ENCODE measurements around the gene ABCF2. TPM values are rescaled to one million over a fixed set of nuclear protein-coding genes. Genes with fewer than 3 reads are reported as not detected.

ABCF2 gene
- total and polyA plus RNA-seq, 4 donors = 6.3 to 15.6 (median 10.5) TPM

DNA sequence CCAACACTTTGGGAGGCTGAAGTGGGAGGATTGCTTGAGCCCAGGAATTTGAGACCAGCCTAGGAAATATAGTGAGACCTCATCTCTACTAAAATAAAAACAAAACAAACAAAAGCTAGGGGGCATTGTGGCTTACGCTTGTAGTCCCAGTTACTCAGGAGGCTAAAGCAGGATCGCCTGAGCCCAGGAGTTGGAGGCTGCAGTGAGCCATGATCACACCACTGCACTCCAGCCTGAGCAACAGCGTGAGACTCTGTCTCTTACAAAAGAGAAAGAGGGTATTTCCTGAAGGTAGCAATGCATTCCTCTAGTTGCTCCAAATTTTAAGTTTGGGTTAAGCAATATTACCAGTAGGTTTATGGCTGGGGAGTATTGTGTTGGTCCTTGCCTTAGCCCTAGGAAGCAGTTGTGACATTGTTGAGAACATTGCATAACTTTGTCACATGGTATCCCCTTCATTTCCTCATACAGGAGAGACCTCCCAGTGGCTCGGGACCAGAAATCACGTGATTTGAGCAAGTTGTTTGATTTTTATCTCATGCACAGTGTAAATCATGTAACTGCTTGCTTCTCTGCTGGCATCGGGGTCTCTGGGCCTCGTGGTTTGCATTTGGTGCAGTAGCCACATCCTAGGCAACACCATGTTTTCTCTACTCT lies 44.8 kb upstream of the ABCF2 start:
- Histone ChIP-seq H3K27ac (ENCODE audit: low read depth in 1 of 2, low read length in 2 of 2) (no peak overlapping the region), H3K36me3 (ENCODE audit: control insufficient read depth in 4 of 4, insufficient read depth in 3 of 4, low read depth in 1 of 4, low read length in 3 of 4) (no peaks in the 10 kb centered on the region), H3K4me3 (ENCODE audit: low read depth in 1 of 3, low read length in 3 of 3) (no peak overlapping the region), H3K9ac (ENCODE audit: low read depth in 1 of 2, low read length in 2 of 2) (no peak overlapping the region), H3K4me1 (ENCODE audit: control insufficient read depth in 4 of 4, insufficient read depth in 4 of 4, low read length in 3 of 4) (no peaks in the 10 kb centered on the region), H3K9me3 (ENCODE audit: control insufficient read depth in 4 of 4, low read length in 3 of 4) (no peaks in the 10 kb centered on the region), H3K27me3 (ENCODE audit: control insufficient read depth in 4 of 4, insufficient read depth in 4 of 4, low read length in 3 of 4) (no peaks in the 10 kb centered on the region)
- peak; percentile 46 for TF ChIP-seq SP1 (IDR thresholded peaks at IDR 0.05)
- TF ChIP-seq TAF1 (conservative IDR thresholded peaks at IDR 0.05) = no peak
- peak in 1 of 2 donors; percentile 50 for TF ChIP-seq GABPA (IDR thresholded peaks at IDR 0.05 in 1 of 2, conservative IDR thresholded peaks at IDR 0.05 in 1 of 2)
- TF ChIP-seq REST (IDR thresholded peaks at IDR 0.05) = no peak
- TF ChIP-seq, protein P1, sequence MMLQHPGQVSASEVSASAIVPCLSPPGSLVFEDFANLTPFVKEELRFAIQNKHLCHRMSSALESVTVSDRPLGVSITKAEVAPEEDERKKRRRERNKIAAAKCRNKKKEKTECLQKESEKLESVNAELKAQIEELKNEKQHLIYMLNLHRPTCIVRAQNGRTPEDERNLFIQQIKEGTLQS (IDR thresholded peaks at IDR 0.05) = no peak
- peak in 1 of 2 donors; percentile 69 for TF ChIP-seq RXRA (IDR thresholded peaks at IDR 0.05)
- peak; percentile 56 for TF ChIP-seq YY1 (IDR thresholded peaks at IDR 0.05)
- TF ChIP-seq FOXA1 (IDR thresholded peaks at IDR 0.05) = peak; percentile 23
- peak in 1 of 2 donors; percentile 56 for TF ChIP-seq HNF4A (conservative IDR thresholded peaks at IDR 0.05)
- no peak for DNase-seq (ENCODE audit: low spot score)
- WGBS = 55% methylated on average over 7 of the region's 7 CpGs

GRCh38 chr7:151269511-151269910 lies 42.5 kb upstream of the ABCF2 start:
- Histone ChIP-seq H3K27ac (ENCODE audit: low read depth in 1 of 2, low read length in 2 of 2) (no peak overlapping the region), H3K9me3 (ENCODE audit: control insufficient read depth in 4 of 4, low read length in 3 of 4) (no peaks in the 10 kb centered on the region), H3K36me3 (ENCODE audit: control insufficient read depth in 4 of 4, insufficient read depth in 3 of 4, low read depth in 1 of 4, low read length in 3 of 4) (no peaks in the 10 kb centered on the region), H3K4me3 (ENCODE audit: low read depth in 1 of 3, low read length in 3 of 3) (no peak overlapping the region), H3K4me1 (ENCODE audit: control insufficient read depth in 4 of 4, insufficient read depth in 4 of 4, low read length in 3 of 4) (no peaks in the 10 kb centered on the region), H3K27me3 (ENCODE audit: control insufficient read depth in 4 of 4, insufficient read depth in 4 of 4, low read length in 3 of 4) (no peaks in the 10 kb centered on the region), H3K9ac (ENCODE audit: low read depth in 1 of 2, low read length in 2 of 2) (no peak overlapping the region)
- TF ChIP-seq RXRA (IDR thresholded peaks at IDR 0.05) (no peak), GABPA (IDR thresholded peaks at IDR 0.05 in 1 of 2, conservative IDR thresholded peaks at IDR 0.05 in 1 of 2) (no peak), HNF4A (conservative IDR thresholded peaks at IDR 0.05) (no peak), HNF4G (IDR thresholded peaks at IDR 0.05) (no peak), SP1 (IDR thresholded peaks at IDR 0.05) (no peak), TAF1 (conservative IDR thresholded peaks at IDR 0.05) (no peak), JUND (IDR thresholded peaks at IDR 0.05) (no peak), ZBTB33 (IDR thresholded peaks at IDR 0.05) (no peak), YY1 (IDR thresholded peaks at IDR 0.05) (no peak), REST (IDR thresholded peaks at IDR 0.05) (no peak)
- TF ChIP-seq, protein P1 (IDR thresholded peaks at IDR 0.05) = no peak
- TF ChIP-seq, protein P2, sequence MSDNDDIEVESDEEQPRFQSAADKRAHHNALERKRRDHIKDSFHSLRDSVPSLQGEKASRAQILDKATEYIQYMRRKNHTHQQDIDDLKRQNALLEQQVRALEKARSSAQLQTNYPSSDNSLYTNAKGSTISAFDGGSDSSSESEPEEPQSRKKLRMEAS (IDR thresholded peaks at IDR 0.05) = no peak
- WGBS = 93% methylated on average over 10 of the region's 10 CpGs
- DNase-seq (ENCODE audit: low spot score) = no peak
